Effector memory CD8-positive, alpha-beta T cell (primary cell): ENCODE measurements around the gene AGTPBP1.

Experiments used
- ATAC-seq: fragments of 150-1000 bp; cut with Tn5 transposase; replicated peaks from 2 replicates; pipeline ENCODE4 v1.10.0; 2021; ENCODE audit warnings: mild to moderate bottlenecking, moderate library complexity
- DNase-seq, 3 experiments: peaks; one replicate each; pipeline ENCODE4 v3.0.0; 2021
- H3K27ac Mint-ChIP-seq, 2 donors: one replicate each; pipeline ENCODE4 v1.8.0; 2022; ENCODE audit warnings: mild to moderate bottlenecking in 2 of 2, mixed read lengths in 2 of 2, moderate library complexity in 2 of 2
- H3K27me3 Mint-ChIP-seq, 2 donors: one replicate each; pipeline ENCODE4 v1.8.0; 2022; ENCODE audit warnings: mixed read lengths in 2 of 2
- H3K36me3 Mint-ChIP-seq: one replicate; pipeline ENCODE4 v1.8.0; 2022; ENCODE audit warnings: mild to moderate bottlenecking, moderate library complexity, mixed read lengths; ENCODE audit not compliant: insufficient read depth
- H3K4me1 Mint-ChIP-seq, 2 donors: one replicate each; pipeline ENCODE4 v1.8.0; 2022; ENCODE audit warnings: low read depth in 2 of 2, mixed read lengths in 2 of 2
- H3K4me3 Mint-ChIP-seq, 2 donors: one replicate each; pipeline ENCODE4 v1.8.0; 2022; ENCODE audit warnings: mild to moderate bottlenecking in 2 of 2, mixed read lengths in 2 of 2, moderate library complexity in 2 of 2
- H3K9me3 Mint-ChIP-seq, 2 donors: one replicate each; pipeline ENCODE4 v1.8.0; 2022; ENCODE audit warnings: mixed read lengths in 2 of 2

The AGTPBP1 gene

GRCh38 chr9:85704744-85705143 is 37.0 kb downstream of the AGTPBP1 start:
- peaks cover 0 to 2% of the 10 kb centered on the region in 2 donors for H3K9me3 Mint-ChIP-seq
- DNase-seq (no peak), ATAC-seq (no peak)
- peaks cover 28 to 51% of the 10 kb centered on the region in 2 donors for H3K4me1 Mint-ChIP-seq
- H3K27me3 Mint-ChIP-seq: no peaks in the 10 kb centered on the region
- H3K36me3 Mint-ChIP-seq: peaks cover 17% of the 10 kb centered on the region
- H3K27ac Mint-ChIP-seq: peak overlapping the region in 1 of 2 donors; percentile 41
- H3K4me3 Mint-ChIP-seq: no peak overlapping the region

DNA sequence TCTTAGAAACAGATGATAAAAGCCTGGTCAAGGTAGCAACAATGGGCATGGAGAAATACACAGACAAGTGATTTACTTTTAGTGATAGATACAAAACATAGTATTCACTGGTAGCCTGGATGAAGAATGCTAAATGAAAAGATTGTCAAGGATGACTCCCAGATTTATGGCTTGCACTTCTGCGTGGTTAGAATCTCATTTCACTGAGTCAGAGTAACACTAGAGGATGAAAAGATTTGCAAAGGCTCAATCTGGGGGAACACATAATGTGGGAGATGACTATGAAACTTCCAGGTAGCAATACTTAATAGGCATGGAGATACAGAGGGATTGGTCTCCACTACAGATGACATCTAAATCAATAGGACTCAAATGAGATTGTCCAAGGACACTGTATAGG is 38.4 kb downstream of the AGTPBP1 start:
- H3K27me3 Mint-ChIP-seq: no peaks in the 10 kb centered on the region
- H3K9me3 Mint-ChIP-seq: no peaks in the 10 kb centered on the region
- peaks cover 15% of the 10 kb centered on the region for H3K36me3 Mint-ChIP-seq
- DNase-seq (no peak), ATAC-seq (no peak)
- no peak overlapping the region for H3K27ac Mint-ChIP-seq
- no peak overlapping the region for H3K4me3 Mint-ChIP-seq
- peaks cover 29 to 53% of the 10 kb centered on the region in 2 donors for H3K4me1 Mint-ChIP-seq

DNA sequence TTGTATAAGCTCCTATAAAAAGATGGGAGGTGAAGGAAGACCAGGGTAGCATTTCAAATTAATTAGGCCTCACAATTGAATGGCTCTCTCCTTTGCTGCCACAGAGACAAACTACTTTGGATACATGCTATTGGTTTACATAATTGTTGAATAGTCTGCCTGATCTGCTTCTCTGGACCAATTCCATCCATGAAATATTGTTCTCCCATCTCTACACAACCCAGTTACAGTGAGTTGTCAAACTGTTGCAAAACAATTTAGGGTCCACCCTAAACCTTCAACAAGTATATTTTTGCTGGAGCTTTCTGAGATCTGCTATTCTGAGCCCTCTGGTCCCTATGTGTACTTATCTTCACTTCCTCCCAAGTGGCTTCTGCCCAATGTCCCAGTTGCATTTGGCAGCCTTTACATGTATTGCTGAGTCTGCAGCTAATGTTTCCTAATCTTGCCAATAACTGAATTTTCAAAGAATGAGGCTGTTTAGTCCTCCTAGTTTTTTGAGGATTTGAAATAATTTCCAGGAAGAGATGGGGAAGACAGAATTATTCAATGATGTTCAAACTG is 38.9 kb downstream of the AGTPBP1 start:
- Mint-ChIP-seq H3K9me3 (no peaks in the 10 kb centered on the region), H3K27me3 (no peaks in the 10 kb centered on the region), H3K4me3 (no peak overlapping the region), H3K36me3 (peaks cover 15% of the 10 kb centered on the region), H3K27ac (peak overlapping the region; percentile 6 to 59), H3K4me1 (peaks cover 27 to 56% of the 10 kb centered on the region in 2 donors)
- DNase-seq: no peak
- no peak for ATAC-seq

GRCh38 chr9:85702191-85702590 is 39.6 kb downstream of the AGTPBP1 start:
- Mint-ChIP-seq H3K36me3 (peaks cover 15% of the 10 kb centered on the region), H3K4me3 (no peak overlapping the region), H3K4me1 (peaks cover 25 to 51% of the 10 kb centered on the region in 2 donors), H3K9me3 (no peaks in the 10 kb centered on the region), H3K27ac (peak overlapping the region; percentile 6 to 59), H3K27me3 (no peaks in the 10 kb centered on the region)
- ATAC-seq (no peak), DNase-seq (no peak)

DNA sequence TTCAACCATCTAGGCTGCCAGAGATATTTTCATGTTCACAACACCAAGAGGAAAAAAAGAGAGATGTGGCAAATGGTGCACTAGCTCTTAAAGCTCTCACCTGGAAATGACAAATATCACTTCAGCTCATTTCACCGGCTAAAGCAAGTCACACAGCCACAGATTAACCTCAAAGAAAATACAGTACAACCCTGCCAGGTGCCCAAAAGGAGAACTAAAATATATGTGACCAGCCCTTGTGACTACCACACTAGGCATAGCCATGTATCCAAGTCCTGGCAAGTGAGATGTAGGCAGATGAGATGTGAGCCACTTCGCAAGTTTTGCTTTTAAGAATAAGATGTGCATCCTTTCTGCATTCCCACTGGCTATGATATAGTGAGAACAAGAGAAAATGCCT is 41.4 kb downstream of the AGTPBP1 start:
- no peaks in the 10 kb centered on the region for H3K27me3 Mint-ChIP-seq
- H3K4me1 Mint-ChIP-seq: peaks cover 22 to 46% of the 10 kb centered on the region in 2 donors
- H3K27ac Mint-ChIP-seq: no peak overlapping the region
- no peak for ATAC-seq
- peaks cover 11% of the 10 kb centered on the region for H3K36me3 Mint-ChIP-seq
- DNase-seq: no peak
- H3K4me3 Mint-ChIP-seq: no peak overlapping the region
- no peaks in the 10 kb centered on the region for H3K9me3 Mint-ChIP-seq

GRCh38 chr9:85688361-85688760 is 53.4 kb downstream of the AGTPBP1 start:
- no peaks in the 10 kb centered on the region for H3K9me3 Mint-ChIP-seq
- ATAC-seq (no peak), DNase-seq (no peak)
- H3K27me3 Mint-ChIP-seq: no peaks in the 10 kb centered on the region
- no peak overlapping the region for H3K4me3 Mint-ChIP-seq
- H3K36me3 Mint-ChIP-seq: peaks cover 14% of the 10 kb centered on the region
- peaks cover 11 to 36% of the 10 kb centered on the region in 2 donors for H3K4me1 Mint-ChIP-seq
- no peak overlapping the region for H3K27ac Mint-ChIP-seq

- Mint-ChIP-seq H3K4me1 (peaks cover 15 to 34% of the 10 kb centered on the region in 2 donors), H3K27me3 (no peaks in the 10 kb centered on the region), H3K36me3 (peaks cover 22% of the 10 kb centered on the region), H3K27ac (peak overlapping the region in 1 of 2 donors; percentile 41), H3K9me3 (no peaks in the 10 kb centered on the region), H3K4me3 (no peak overlapping the region)
- no peak for DNase-seq
- ATAC-seq: no peak
Measured at GRCh38 chr9:85685081-85685480, 56.7 kb downstream of the AGTPBP1 start.

- Mint-ChIP-seq H3K27ac (no peak overlapping the region), H3K4me3 (no peak overlapping the region), H3K36me3 (peaks cover 47% of the 10 kb centered on the region), H3K27me3 (no peaks in the 10 kb centered on the region), H3K4me1 (peaks cover 1 to 4% of the 10 kb centered on the region in 2 donors), H3K9me3 (no peaks in the 10 kb centered on the region)
- ATAC-seq (no peak), DNase-seq (no peak)
Measured at GRCh38 chr9:85676790-85677189, 65.0 kb downstream of the AGTPBP1 start.

DNA sequence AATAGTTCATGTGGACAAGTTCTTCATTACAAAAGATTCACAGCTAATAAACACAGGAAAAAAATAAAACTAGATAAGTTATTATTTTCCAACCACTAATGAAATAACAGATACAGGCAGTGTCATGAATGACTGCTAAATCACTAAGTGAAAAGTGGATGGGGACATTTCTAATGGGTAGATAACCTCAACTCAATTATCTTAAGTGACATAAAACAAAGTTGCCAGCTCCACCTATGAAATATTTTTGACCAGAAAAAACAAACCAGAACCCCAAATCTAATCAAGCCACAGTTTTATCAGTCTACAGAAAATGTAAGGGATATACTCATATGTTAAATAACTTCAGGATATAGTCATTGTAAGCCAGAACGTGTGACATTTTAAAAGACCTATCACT is 74.4 kb downstream of the AGTPBP1 start:
- peaks cover 41% of the 10 kb centered on the region for H3K36me3 Mint-ChIP-seq
- peaks cover 0 to 9% of the 10 kb centered on the region in 2 donors for H3K4me1 Mint-ChIP-seq
- no peak overlapping the region for H3K27ac Mint-ChIP-seq

DNA sequence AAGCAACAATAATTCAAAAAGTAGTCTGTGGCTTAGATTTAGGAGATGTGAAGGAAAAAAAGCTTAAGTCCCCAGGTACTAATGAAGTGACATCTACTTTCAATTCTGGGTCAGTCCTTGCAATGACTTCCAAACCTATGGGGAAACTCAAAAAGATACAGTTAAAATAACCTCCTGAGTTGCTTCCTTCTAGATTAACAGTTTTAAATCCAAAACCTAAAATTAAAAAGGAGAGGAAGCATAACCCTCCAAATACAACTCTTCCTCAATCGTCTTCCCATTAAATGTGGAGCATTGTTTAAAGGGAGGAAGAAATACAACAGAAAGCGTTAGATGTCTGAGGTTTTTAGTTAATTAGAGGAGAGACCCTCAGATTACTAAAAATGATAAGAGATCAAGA is 75.7 kb downstream of the AGTPBP1 start:
- Mint-ChIP-seq H3K27ac (no peak overlapping the region), H3K4me1 (peaks cover 0 to 9% of the 10 kb centered on the region in 2 donors), H3K36me3 (peaks cover 29% of the 10 kb centered on the region), H3K9me3 (no peaks in the 10 kb centered on the region), H3K27me3 (no peaks in the 10 kb centered on the region), H3K4me3 (no peak overlapping the region)
- ATAC-seq: no peak
- DNase-seq: no peak

More for the DNA sequence above, 74.4 kb downstream of the AGTPBP1 start:
- Mint-ChIP-seq H3K27me3 (no peaks in the 10 kb centered on the region), H3K9me3 (no peaks in the 10 kb centered on the region), H3K4me3 (no peak overlapping the region)
- DNase-seq (no peak), ATAC-seq (no peak)

DNA sequence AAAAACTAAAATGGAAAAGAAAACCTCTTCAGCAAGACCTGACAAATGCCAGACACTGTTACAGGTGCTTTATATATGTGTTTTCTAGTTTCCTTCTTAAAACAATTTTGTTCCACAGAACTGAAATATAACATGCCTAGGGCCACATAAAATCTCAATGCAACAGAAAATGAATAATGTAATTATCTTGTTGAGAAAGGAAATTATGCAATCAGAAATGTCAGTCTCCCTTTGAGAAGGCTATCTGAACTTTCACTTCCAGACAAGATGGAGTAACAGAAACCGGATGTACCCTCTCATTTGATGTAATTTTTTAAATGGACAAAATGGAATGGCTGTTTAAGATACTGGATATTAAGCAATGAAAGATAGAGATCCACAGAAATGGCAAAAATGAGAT is 79.2 kb downstream of the AGTPBP1 start:
- no peak overlapping the region for H3K4me3 Mint-ChIP-seq
- no peaks in the 10 kb centered on the region for H3K27me3 Mint-ChIP-seq
- H3K4me1 Mint-ChIP-seq: peaks cover 0 to 4% of the 10 kb centered on the region in 2 donors
- no peak for DNase-seq
- no peak for ATAC-seq
- H3K36me3 Mint-ChIP-seq: peaks cover 7% of the 10 kb centered on the region
- no peak overlapping the region for H3K27ac Mint-ChIP-seq
- H3K9me3 Mint-ChIP-seq: no peaks in the 10 kb centered on the region

GRCh38 chr9:85658716-85659115 is 83.0 kb downstream of the AGTPBP1 start:
- Mint-ChIP-seq H3K4me1 (no peaks in the 10 kb centered on the region), H3K36me3 (peaks cover 17% of the 10 kb centered on the region), H3K27me3 (no peaks in the 10 kb centered on the region), H3K27ac (peak overlapping the region in 1 of 2 donors; percentile 28), H3K9me3 (no peaks in the 10 kb centered on the region), H3K4me3 (no peak overlapping the region)
- ATAC-seq (no peak), DNase-seq (no peak)

DNA sequence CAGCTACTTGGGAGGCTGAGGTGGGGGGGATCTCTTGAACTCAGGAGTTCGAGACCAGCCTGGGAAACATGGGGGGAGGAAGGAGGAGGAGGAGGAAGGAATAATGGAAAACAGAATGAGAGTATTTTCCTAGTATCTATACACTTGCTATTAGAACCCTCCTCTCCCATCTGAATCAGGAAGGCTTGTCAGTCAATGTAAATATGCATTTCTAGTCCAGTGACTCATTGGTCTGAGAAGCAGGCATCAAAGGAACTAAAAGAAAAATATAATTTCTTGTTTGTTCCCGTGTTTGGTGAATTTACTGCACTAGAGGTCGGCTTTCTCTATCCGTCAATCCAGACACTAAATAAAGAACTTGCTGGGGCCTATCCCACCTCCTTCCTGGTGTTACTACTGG is 88.6 kb downstream of the AGTPBP1 start:
- no peak for ATAC-seq
- no peaks in the 10 kb centered on the region for H3K27me3 Mint-ChIP-seq
- peaks cover 0 to 5% of the 10 kb centered on the region in 2 donors for H3K4me1 Mint-ChIP-seq
- no peak overlapping the region for H3K4me3 Mint-ChIP-seq
- DNase-seq: no peak
- no peaks in the 10 kb centered on the region for H3K9me3 Mint-ChIP-seq
- H3K36me3 Mint-ChIP-seq: peaks cover 24% of the 10 kb centered on the region
- peak overlapping the region in 1 of 2 donors; percentile 51 for H3K27ac Mint-ChIP-seq

- H3K27ac Mint-ChIP-seq: peak overlapping the region in 1 of 2 donors; percentile 0
- no peaks in the 10 kb centered on the region for H3K27me3 Mint-ChIP-seq
- H3K9me3 Mint-ChIP-seq: no peaks in the 10 kb centered on the region
- H3K4me3 Mint-ChIP-seq: no peak overlapping the region
- DNase-seq (no peak), ATAC-seq (no peak)
- peaks cover 21% of the 10 kb centered on the region for H3K36me3 Mint-ChIP-seq
- peaks cover under 1 to 3% of the 10 kb centered on the region in 2 donors for H3K4me1 Mint-ChIP-seq
Measured at GRCh38 chr9:85647571-85647970, 94.2 kb downstream of the AGTPBP1 start.
